Nucleus accumbens (tissue), 56 donors: ENCODE data around the gene KDM4E.
"Not testable (repeated sequence)": the region's sequence is repeated elsewhere in the genome, so short reads cannot be mapped to it uniquely, and the experiment has no call there.

ENCODE experiments used
- DNase-seq, 56 donors: peaks; one replicate each; lab custom pipeline; 2025; lab: John Stamatoyannopoulos, UW

KDM4E gene

DNA sequence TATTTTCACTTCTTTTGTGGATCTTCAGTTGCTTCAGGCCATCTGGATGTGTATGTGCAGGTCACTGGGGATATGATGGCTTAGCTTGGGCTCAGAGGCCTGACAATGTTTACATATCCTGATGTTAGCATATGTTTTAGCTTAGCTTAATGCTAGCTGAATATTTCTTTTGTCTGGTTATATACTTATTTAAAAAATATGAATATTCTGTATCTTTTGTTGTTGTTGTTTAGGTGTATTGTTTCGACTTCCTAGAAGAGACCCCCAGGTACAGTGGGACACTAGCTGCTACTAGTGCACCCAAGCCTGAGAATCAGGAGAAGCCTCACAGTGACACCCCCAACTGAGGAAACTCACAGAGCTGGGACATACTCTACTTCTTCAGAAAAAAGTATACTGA lies at the start of gene KDM4E:
Gene KDM4E (plus strand): TSS at position 301 of the 400 bp plus-strand sequence. CDS start 300 bp downstream, outside the sequence.
- DNase-seq, result no peak

DNA sequence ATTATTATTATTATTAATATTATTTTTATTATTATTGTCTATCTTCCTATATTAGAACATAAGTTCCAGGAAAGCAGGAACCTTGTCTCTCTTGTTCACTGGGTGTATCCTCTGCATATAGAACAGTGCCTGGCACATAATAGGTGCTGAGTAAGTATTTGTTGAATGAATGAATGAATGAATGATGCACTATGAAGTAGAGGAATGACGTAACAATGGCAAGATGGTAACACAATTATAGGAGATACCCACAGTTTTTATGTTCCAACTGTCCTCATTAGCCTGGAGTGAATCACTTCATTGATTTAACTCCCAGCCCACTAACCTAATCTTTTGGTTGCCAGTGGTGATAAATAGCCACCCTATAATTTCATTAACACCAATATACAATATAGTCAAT lies 49.5 kb upstream of the KDM4E start:
- no peak for DNase-seq

DNA sequence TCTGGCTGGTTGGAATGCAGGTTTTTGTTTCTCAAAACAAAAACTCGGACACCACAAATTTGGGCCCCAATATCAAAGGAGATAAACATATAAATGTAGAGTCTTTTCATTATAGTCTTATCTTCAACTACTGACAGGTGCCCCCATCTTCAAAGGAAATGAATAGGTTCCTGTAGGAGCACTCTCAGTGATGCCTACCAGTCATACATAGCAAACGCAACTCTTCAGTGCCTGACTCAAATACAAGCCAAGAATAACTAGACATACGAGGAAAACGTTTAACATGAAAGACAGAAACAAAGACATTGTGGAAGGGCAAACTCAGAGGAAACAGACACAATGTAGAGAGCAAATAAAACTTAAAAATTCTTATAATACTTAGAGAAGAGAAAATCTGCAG lies 37.7 kb upstream of the KDM4E start:
- DNase-seq, result no peak

DNA sequence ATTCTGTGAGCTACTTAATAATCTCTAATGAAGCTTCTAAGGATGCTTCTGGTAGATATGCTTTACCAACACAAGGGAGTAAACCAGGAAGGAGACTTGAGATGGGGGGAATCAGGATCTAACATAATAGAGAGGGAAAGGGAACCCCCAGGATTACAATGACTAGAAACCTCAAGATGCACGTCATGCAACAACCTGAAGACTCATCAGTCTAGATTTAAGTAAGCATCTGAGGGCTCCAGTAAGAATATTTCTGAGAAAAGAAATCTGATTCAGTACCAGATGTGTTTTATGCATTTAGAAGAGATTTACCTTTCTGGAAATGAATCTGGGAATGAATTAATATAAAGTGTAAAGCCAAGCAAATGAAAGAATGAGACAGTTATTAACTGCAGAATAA lies 36.3 kb upstream of the KDM4E start:
- DNase-seq, result no peak

DNA sequence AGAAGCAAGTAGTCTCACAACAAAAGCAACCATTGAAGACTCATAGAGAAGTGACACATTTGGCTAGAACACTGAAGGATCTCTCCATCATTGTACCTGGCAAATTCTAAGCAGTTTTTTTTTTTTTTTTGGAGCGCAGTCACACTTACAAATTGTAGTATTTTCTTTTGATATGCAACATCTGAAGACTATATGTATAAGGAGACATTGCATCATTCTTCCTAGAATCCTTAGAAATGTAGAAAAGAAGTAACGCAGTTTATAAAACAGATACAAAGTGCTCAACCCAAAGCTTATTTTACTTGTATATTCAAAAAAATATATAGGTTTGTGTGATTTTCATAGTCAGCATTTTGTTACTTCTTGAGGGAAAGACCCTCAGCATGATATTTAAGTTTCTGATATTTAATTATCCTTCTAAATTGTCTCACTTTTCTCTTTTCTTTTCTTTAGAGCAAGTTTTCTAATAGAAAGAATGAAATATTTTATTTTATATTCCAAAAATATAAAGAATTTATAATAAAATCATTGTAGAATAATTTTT lies 31.6 kb upstream of the KDM4E start:
- no peak for DNase-seq

- no peak for DNase-seq
Measured at GRCh38 chr11:94997437-94997836, 27.6 kb upstream of the KDM4E start.

- DNase-seq, result no peak
Measured at GRCh38 chr11:94998285-94998684, 26.8 kb upstream of the KDM4E start.

- DNase-seq, result no peak
Measured at GRCh38 chr11:95003716-95004115, 21.3 kb upstream of the KDM4E start.

GRCh38 chr11:95005642-95006041 lies 19.4 kb upstream of the KDM4E start:
- DNase-seq, result no peak

DNA sequence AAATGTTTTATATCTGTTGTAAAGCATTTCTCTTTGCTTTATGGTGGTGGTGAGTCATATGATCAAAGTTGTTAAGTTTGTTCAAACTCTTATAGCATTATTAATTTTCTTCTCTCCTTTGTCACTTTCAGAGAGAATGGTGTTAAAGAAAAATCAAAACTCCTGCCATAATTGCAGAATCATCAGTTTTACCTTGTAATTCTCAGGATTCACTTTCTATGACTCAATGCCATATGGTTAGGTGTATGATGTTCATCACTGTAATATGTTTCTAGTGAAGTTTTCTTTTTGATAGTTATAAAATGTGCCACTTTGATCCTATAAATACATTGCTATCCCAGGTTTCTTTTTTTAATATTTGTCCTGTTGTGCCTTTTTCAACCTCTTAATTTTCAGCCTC lies 13.7 kb upstream of the KDM4E start:
- no peak for DNase-seq

- DNase-seq, result no peak
Measured at GRCh38 chr11:95014184-95014821, 10.8 kb upstream of the KDM4E start.

- no peak for DNase-seq
Measured at GRCh38 chr11:95016139-95016538, 8.9 kb upstream of the KDM4E start.

DNA sequence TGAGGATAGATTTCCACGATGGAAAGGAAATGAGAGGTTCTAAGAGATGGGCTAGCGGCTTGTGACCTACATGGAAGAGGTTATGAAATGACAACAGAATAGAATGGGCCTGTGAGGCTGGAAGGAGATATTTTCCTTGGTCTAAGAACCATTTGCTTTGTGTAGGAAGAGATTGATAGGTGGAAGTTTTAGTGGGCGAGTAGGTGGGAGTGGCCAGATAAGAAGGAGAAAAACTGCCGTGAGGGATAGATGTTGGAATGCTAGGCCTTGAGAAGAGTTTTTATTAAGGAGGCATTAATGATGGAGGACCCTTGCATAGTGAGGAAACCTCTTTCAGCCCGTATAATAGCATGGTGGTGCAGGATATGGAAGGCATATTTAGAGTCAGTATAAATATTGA lies 3.6 kb upstream of the KDM4E start:
- DNase-seq, result not testable (repeated sequence)

- DNase-seq, result not testable (repeated sequence)
Measured at GRCh38 chr11:95025594-95025993, 536 bp downstream of the KDM4E start.

- no peak for DNase-seq
Measured at GRCh38 chr11:95028357-95028756, 3.3 kb downstream of the KDM4E start.

GRCh38 chr11:95033051-95033450 lies 8.0 kb downstream of the KDM4E start:
- DNase-seq, result no peak

DNA sequence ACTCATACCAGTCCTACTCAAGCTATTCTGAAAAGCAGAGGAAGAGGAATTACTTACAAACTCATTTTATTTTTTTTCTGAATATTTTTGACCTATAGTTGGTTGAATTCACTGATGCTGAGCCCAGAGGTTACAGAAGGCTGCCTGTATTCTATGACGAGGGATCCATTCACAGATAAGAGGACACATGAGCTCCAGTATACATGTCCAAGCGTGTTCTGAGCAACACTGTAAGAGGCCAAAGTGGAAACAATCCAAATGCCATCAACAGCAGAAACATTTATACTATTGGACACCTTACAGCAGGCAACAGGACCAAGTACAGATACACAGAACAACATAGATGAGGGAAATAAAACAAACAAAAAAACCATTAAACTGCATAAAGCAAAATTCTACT lies 10.3 kb downstream of the KDM4E start:
- DNase-seq, result no peak

DNA sequence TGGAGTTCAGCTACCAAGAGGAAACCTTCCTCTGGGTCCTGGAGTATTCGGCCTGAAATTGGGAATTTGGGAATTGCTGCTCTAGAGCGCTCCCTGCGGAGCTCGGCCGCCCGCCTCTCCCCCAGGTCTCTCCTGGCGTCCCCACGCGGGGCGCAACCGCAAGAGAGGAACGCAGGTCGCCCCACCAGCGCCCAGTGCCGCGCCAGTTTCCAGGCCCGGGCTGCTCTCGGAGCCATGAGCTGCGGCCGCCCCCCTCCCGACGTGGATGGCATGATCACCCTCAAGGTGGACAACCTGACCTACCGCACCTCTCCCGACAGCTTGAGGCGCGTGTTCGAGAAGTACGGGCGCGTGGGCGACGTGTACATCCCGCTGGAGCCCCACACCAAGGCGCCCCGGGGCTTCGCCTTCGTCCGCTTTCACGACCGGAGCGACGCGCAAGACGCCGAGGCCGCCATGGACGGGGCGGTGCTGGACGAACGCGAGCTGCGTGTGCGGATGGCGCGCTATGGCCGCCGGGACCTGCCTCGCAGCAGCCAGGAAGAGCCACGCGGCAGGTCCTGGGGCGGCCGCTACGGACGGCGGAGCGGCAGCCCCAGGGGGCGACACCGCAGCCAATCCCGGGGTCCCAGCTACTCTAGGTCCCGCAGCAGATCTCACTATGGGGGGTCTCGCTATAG lies 12.4 kb downstream of the KDM4E start:
- not testable (repeated sequence) for DNase-seq

GRCh38 chr11:95042239-95042638 lies 17.2 kb downstream of the KDM4E start:
- DNase-seq, result no peak

DNA sequence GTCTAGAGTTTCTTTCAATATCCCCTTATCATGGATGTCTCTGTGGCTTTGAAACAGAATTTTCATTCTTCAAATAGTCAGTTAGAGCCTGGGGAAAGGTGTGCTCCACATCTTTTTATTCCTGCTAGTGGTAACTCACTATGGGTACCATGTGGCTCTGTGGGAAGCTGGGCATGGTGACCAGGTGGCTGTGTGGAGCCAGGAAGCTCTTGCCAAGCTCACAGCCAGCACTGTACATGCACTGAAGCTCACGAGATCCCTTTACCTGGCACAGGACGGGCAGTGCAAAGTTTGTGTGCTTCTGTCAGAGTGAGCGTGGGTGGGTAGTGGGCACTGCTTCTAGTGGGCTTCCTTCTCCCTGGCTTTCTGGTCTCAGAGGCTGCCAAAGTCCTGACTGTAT lies 17.8 kb downstream of the KDM4E start:
- no peak for DNase-seq

DNA sequence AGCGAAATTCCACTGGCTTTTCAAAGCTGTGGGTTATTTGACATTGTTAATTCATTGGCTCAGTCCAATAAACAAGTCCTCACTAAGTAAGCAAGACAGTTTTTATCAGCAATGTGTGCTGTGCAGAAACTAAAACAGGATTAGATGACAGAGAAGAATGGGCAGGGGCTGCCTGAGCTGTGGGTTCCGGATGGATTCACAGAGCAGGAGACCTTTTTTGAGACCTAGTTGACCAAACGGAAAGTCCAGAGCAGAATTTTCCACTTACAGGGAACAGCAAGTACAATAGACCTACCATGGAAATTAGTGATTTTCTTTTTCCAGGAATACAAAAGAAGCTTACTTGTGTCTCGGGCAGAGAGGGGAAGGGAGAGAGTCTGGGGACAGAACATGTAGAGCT lies 19.0 kb downstream of the KDM4E start:
- DNase-seq, result no peak

DNA sequence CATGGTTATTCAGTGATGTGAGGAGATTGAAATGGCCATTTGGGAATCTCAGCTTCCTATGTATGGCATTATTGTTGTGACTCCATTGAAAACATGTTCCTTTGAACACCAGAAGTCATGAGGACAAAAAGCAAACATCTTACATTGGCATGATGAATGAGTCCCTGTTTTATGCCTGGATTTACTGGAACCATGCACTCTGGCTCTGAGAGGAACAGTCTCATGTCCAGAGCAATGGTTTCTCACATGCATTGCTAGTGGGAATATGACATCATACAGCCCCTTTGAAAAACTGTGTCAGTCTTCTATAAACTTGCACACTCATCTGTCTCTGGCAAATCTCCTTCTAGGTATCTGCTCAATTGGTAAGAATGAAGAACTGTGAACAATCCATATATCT lies 20.8 kb downstream of the KDM4E start:
- DNase-seq, result no peak
